Measurements from ENCODE around the gene ANKRD35. TPM values are rescaled to one million over a fixed set of nuclear protein-coding genes. Genes with fewer than 3 reads are reported as not detected.

Gene ANKRD35
- total and polyA plus RNA-seq, 9 of the 15 experiments (the other 6 are each of a cell fraction or from before 2014, with no cell fraction given) = 0.07 to 0.14 (median 0.07) TPM; not detected in 5

- H2AFZ ChIP-seq (ENCODE audit: low read depth, low read length) = no peak overlapping the region
- no peak overlapping the region for H3K4me3 ChIP-seq
- no peak overlapping the region for H3K9ac ChIP-seq (ENCODE audit: insufficient read depth in 1 of 2, low read depth in 2 of 2, low read length in 2 of 2)
- CTCF ChIA-PET (ENCODE audit: low intra/inter-chr PET ratio) = no interaction called here
- 0 out of 3 replicates have a peak, but pooled peaks cover under 1% of the 10 kb centered on the region for H3K79me2 ChIP-seq (ENCODE audit: control insufficient read depth, insufficient read depth, low read length)
- FAIRE-seq (no peak), DNase-seq (ENCODE audit: extremely low read depth in 1 of 4, low spot score in 3 of 4) (no peak), ATAC-seq (no peak)
- intact Hi-C loops (cut with micrococcal nuclease) (no loop called here), in situ Hi-C loops (cut with MboI) (no loop called here)
- no TSS peak for BruUV-seq (replicated peaks)
- H3K4me1 ChIP-seq (replicated peaks in 1 of 2; ENCODE audit: control insufficient read depth in 2 of 2, insufficient read depth in 2 of 2, low read length in 2 of 2) = peaks cover 5 to 19% of the 10 kb centered on the region in 2 experiments; a peak in 4 of 5 replicates
- no peak overlapping the region for H3K4me2 ChIP-seq (ENCODE audit: insufficient read depth, low read length)
- WGBS (ENCODE audit: insufficient coverage, low coverage, missing lambda C conversion rate) = 29% methylated on average over 5 of the region's 5 CpGs
- H3K27ac ChIP-seq (ENCODE audit: extremely low read depth, low read depth, low read length) = no peak overlapping the region
- TF ChIP-seq SP2 (IDR thresholded peaks at IDR 0.05; ENCODE audit: extremely low read depth, low read depth, low read length, poor library complexity, severe bottlenecking) = no peak
- no peak for TF ChIP-seq NFIC (IDR thresholded peaks at IDR 0.05)
- no peak for TF ChIP-seq KDM2B (CRISPR knock-in tag; IDR thresholded peaks at IDR 0.05)
- no peak for TF ChIP-seq PRPF4 (IDR thresholded peaks at IDR 0.05; ENCODE audit: insufficient read depth, low read depth, low read length, poor library complexity, severe bottlenecking)
- no peak for TF ChIP-seq ZBTB11 (CRISPR knock-in tag; IDR thresholded peaks at IDR 0.05)
- TF ChIP-seq PTRF (tag; IDR thresholded peaks at IDR 0.05) = no peak
- TF ChIP-seq HNRNPUL1 (IDR thresholded peaks at IDR 0.05; ENCODE audit: low read length) = no peak
- no peak for TF ChIP-seq ARID3B (CRISPR knock-in tag; IDR thresholded peaks at IDR 0.05; ENCODE audit: borderline replicate concordance)
- TF ChIP-seq ZNF76 (CRISPR knock-in tag; IDR thresholded peaks at IDR 0.05; ENCODE audit: borderline replicate concordance) = no peak
- POLR2A ChIA-PET = interaction anchor here (0.8 to 1.0 kb wide), 2 partner anchors 15 to 17 kb away, joined by 3 to 4 read pairs; no protein-coding TSS in a partner anchor
- H4K20me1 ChIP-seq (replicated peaks; ENCODE audit: control insufficient read depth, insufficient read depth, low read length) = no peaks in the 10 kb centered on the region
- H3K27me3 ChIP-seq (ENCODE audit: control insufficient read depth in 2 of 2, insufficient read depth in 2 of 2, low read length in 2 of 2) = no peaks in the 10 kb centered on the region
- no peaks in the 10 kb centered on the region for H3K9me1 ChIP-seq (ENCODE audit: control insufficient read depth, insufficient read depth, low read length)
- no peaks in the 10 kb centered on the region for H3K36me3 ChIP-seq (ENCODE audit: control insufficient read depth, insufficient read depth, low read length)
- H3K9me3 ChIP-seq (replicated peaks; ENCODE audit: control insufficient read depth, insufficient read depth, low read depth, low read length) = no peaks in the 10 kb centered on the region
These were observed 22.2 kb downstream of the ANKRD35 start for GRCh38 chr1:145863282-145864018.
